ENCODE results near the gene PAPSS2.
A peak's percentile ranks its signal among the peaks of the same experiment; 100 is the strongest.
"Not testable (repeated sequence)": the region's sequence is repeated elsewhere in the genome, so short reads cannot be mapped to it uniquely, and the experiment has no call there.

Gene PAPSS2

GRCh38 chr10:87712913-87713616 lies 53.4 kb downstream of the PAPSS2 start:
- DNase-seq, result no peak

GRCh38 chr10:87713707-87714106 lies 54.0 kb downstream of the PAPSS2 start:
- DNase-seq, result no peak

- no peak for DNase-seq
These were observed 56.1 kb downstream of the PAPSS2 start for GRCh38 chr10:87715552-87716347.

GRCh38 chr10:87716348-87716670 lies 56.6 kb downstream of the PAPSS2 start:
- DNase-seq, result no peak

- DNase-seq, result no peak
These were observed 61.0 kb downstream of the PAPSS2 start for GRCh38 chr10:87720665-87721064.

GRCh38 chr10:87721781-87722180 lies 62.1 kb downstream of the PAPSS2 start:
- no peak for DNase-seq

GRCh38 chr10:87722716-87723115 lies 63.0 kb downstream of the PAPSS2 start:
- no peak for DNase-seq

- DNase-seq, result no peak
These were observed 63.8 kb downstream of the PAPSS2 start for GRCh38 chr10:87723500-87723899.

GRCh38 chr10:87724789-87725188 lies 65.1 kb downstream of the PAPSS2 start:
- DNase-seq, result no peak

GRCh38 chr10:87729940-87730339 lies 70.3 kb downstream of the PAPSS2 start:
- DNase-seq, result no peak

GRCh38 chr10:87733081-87733480 lies 73.4 kb downstream of the PAPSS2 start:
- no peak for DNase-seq

- peak in 1 of 2 donors; percentile 13 for DNase-seq
These were observed 75.5 kb downstream of the PAPSS2 start for GRCh38 chr10:87734987-87735827.

- not testable (repeated sequence) for DNase-seq
These were observed 78.6 kb downstream of the PAPSS2 start for GRCh38 chr10:87738253-87738652.

GRCh38 chr10:87739703-87740102 lies 80.0 kb downstream of the PAPSS2 start:
- no peak for DNase-seq

- DNase-seq, result no peak
These were observed 80.6 kb downstream of the PAPSS2 start for GRCh38 chr10:87740254-87740655.

GRCh38 chr10:87742992-87743610 lies 83.4 kb downstream of the PAPSS2 start:
- DNase-seq, result not testable (repeated sequence)

GRCh38 chr10:87744606-87745005 lies 84.9 kb downstream of the PAPSS2 start:
- no peak for DNase-seq

GRCh38 chr10:87746911-87747310 lies 87.2 kb downstream of the PAPSS2 start:
- no peak for DNase-seq

GRCh38 chr10:87748244-87748643 lies 88.6 kb downstream of the PAPSS2 start:
- not testable (repeated sequence) for DNase-seq

GRCh38 chr10:87750001-87750671 lies 90.5 kb downstream of the PAPSS2 start:
- no peak for DNase-seq

GRCh38 chr10:87750817-87751216 lies 91.1 kb downstream of the PAPSS2 start:
- no peak for DNase-seq

- no peak for DNase-seq
These were observed 91.6 kb downstream of the PAPSS2 start for GRCh38 chr10:87751274-87751673.
